GM18909 (cell line): ENCODE data around the gene MADD.

Source experiments
- ATAC-seq: cut with Tn5 transposase; IDR thresholded peaks from one replicate; pipeline ENCODE4 v1.9.1; 2021; ENCODE audit warnings: mild to moderate bottlenecking; ENCODE audit not compliant: unreplicated experiment, poor library complexity

MADD gene

DNA sequence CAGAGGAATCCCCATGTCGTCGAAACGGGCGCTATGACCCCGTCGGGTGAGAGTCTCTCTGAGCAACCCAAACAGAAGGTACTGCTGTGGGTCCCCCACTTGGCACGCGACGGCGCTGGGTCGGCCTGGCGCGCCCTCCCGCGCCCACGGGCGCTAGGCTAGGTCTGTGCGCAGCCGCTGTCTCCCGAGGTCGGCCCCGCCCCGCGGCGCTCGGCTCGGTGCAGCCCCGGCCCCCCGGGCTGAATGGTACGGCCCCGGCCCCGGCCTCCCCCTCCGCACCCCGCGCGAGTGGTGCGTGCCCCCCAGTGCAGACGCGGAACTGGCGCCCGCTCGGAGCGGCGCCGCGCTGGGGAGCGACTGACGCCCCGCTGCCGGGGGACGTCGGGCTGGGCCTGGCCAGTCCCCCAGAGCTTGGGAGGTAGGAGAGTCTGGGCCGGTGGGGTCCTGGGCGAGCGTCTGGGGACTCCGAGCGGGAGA is at the start of gene MADD:
Gene MADD (plus strand): TSS at position 305 of the 477 bp plus-strand sequence.
- peak; percentile 72 for ATAC-seq

DNA sequence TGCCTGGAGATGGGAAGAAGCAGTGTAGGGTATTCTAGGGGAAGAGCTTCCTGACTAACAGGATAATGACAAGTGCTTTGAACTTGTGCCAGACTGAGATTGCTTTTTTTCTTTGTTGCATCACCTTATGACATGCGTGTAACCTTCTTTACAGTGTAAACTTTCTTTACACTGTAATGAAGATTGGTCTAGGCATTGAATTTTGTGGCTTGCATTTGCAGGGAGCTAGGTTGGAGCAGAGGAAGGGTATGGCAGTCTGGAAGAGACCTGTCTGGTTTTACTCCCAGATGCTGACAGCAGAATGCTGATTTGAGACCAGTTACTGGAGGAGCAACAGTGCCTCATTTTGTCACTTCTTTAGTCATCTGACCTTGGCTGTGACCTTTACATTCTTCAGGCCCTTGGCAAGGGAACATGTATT is 49.5 kb upstream of the MADD start:
- no peak for ATAC-seq

DNA sequence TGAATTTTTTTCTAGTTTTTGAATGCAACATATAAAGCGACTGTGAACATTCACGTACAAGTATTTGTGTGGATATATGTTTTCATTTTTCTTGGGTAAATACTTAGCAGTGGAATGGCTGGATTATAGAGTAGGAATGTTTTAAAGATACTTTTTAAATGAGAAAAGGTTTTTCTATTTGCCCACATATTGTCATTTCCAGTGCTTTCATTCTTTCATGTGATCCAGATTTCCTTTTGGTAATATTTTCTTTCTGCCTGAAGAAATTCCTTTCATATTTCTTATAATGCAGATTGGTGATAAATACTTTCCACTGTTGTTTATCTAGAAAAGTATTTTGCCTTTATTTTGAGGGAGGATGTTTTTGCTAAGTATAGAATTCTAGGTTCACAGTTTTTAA is 47.2 kb upstream of the MADD start:
- no peak for ATAC-seq

DNA sequence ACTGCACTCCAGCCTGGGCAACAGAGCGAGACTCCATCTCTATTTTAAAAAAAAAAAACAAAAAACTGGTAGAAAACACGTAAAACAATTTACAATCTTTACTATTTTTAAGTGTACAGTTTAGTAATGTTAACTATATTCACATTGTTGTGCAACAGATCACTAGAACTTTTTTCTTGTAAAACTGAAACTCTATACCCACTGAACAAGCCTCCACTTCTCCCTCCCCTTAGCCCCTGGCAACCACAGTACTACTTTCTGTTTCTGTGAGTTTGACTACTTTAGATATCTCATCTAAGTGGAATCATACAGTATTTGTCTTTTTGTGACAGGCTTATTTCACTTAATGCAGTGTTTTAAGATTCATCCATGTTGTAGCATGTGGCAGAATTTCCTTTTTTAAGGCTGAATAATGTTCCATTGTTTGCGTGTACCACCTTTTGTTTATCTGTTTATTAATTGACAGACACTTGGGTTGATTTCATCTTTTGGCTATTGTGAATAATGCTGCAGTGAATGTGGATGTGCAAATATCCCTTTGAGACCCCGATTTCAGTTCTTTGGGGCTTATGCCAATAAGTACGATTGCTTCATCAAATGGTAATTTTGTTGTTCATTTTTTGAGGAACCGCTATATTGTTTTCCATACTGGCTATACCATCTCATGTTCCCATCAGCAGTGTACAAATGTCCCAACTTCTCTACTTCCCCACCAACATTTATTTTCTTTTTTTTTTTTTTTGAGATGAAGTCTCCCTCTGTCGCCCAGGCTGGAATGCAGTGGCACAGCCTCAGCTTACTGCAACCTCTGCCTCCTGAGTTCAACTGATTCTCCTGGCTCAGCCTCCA is 44.2 kb upstream of the MADD start:
- ATAC-seq: peak; percentile 59

DNA sequence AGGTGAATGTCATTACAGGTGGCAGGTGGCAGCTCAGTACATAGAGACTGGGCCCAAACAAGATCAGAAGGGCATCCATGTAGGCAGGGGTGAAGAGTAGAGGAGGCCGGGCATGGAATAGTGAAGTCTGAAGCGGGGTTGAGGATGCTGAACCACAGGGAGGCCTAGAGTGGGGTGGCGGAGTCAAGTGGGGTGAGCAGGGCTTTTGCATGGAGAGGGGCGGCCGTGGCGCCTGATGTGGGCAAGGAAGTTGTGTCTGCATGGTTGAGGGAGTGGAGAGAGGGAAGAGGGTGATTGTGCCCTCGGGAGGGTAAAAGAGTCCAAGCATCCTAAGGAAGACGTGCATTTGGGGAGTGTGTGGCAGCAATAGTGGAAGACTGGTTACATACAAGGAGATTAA is 40.8 kb upstream of the MADD start:
- no peak for ATAC-seq

DNA sequence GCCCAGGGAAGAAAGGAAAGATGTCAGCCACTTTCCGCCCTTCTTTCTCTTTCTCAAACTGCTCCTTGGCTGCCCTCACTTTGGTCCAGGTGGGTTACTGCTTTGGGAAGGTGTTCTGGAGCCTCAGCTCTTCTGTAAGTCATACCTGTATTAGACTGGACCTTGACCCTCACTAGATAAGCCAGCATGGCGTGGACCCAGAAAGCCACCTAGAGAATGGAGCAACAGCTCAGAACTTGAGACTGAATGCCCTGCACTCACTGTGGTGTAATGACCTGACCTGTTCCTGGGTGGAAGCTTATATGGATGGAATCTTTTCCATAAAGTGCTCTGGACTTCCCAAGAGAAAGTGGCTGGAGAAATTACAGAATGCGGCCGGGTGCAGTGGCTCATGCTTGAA is 36.9 kb upstream of the MADD start:
- ATAC-seq: no peak

DNA sequence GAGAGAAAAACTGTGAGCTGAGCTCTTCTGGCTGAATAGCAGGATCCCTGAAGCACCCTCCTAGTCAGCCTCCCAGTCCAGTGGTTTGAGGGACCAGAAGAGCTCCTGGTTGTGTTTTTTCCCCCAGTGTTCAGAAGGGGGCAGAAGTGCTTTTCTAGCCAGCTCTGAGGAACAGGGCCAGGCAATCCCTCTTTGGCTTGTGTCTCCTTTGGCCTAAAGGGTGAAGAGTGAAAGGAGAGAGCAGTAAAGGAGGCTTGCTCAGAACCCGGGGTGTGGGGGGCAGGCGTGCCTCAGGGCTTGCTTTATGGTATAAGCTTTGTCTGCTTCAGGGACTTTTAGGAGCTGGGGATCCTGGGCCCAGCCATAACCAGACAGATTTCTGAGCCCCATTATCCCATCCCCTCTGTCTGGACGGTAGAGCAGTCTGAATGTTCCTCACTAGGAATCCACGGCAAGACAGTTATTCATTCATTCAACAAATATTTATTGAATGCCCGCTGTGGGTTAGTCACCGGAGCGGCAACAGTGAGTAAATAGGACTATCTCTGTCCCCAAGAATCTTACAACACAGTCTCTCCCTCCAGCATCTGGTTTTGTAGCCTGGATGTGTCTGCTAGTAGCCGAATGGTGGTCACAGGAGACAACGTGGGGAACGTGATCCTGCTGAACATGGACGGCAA is 35.8 kb upstream of the MADD start:
- ATAC-seq: no peak

DNA sequence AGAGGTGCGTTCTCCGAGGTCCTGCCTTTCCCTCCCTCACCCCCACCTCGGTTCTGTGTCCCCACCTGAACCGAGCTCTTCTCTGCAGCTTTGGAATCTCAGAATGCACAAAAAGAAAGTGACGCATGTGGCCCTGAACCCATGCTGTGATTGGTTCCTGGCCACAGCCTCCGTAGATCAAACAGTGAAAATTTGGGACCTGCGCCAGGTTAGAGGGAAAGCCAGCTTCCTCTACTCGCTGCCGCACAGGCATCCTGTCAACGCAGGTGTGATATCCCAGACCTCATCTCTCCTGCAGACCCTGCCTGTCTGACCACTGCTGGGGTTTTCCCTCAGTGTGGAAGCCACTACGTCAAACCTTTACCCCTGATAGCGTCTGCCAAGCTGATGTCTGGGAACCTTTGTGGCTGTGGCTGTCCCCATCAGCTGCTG is 35.2 kb upstream of the MADD start:
- ATAC-seq: no peak

DNA sequence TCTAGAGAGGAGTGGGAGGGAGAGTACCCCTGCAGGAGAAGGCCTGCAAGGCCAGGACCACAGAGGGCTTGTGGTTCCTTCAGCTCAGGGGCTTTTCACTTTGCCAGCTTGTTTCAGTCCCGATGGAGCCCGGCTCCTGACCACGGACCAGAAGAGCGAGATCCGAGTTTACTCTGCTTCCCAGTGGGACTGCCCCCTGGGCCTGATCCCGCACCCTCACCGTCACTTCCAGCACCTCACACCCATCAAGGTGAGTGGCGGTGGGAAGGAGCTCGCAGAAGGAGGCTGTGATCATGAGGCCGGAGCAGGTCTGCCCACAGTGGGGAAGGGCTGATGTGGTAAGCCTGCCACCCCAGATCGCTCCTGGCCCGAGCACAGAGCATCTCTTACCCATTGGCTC is 34.8 kb upstream of the MADD start:
- ATAC-seq: no peak

DNA sequence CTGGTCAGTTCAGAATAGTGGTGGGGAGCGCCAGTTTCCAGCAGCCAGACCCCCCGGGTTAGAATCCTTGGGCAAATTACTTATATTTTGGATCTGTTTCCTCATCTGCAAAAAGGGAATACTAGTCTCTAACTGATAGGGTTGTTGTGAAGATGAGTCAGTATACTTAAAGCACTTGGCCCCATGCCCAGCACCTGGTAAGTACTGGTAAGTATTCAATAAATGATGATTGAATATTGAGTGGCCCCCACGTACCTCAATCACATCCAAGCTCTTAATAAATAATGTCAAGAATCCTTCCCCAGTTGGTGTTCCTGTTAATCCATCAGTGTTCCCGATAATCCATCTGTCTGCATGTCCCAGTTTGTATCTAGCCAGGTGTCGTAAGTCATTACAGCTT is 33.5 kb upstream of the MADD start:
- ATAC-seq: no peak

DNA sequence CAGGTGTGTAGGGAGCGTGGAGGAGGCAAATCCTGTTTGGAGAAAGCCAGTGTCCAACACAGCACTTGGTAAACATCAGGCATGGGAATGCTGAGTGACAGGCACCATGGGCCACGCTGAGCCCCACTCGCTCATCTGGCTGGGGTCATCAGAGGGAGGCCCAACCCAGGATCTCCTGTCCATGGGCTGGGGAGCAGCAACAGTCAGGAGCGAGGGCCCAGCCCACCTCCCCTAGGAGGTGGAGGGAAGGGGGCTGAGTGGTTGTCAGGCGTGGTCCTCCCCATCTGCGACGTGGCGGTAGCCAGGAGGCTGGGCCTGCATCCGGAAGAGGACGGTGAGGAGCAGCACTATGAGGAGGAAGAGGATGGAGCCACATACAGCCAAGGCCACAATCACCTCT is 30.1 kb upstream of the MADD start:
- no peak for ATAC-seq

DNA sequence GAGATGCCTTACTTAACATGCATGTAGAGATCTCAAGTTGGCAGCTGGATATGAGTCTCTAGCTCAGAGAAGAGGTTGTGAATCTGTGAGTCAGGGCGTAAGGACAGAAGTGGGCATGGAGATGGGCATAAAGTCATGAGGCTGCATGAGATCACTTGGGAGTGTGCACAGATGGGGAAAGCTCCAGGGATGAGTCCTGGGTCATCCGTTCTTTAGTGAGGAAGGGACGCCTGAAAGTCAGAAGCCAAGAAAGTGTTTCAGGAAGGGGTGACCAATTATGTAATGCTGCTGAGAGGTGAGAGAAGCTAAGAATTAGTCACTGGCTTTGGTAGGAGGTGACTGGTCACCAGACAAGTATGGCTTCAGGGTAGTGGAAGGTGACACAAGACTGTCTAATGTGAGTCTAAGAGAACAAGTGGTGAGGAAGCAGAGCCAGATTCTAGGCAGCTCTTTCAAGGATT is 28.1 kb upstream of the MADD start:
- ATAC-seq: no peak

DNA sequence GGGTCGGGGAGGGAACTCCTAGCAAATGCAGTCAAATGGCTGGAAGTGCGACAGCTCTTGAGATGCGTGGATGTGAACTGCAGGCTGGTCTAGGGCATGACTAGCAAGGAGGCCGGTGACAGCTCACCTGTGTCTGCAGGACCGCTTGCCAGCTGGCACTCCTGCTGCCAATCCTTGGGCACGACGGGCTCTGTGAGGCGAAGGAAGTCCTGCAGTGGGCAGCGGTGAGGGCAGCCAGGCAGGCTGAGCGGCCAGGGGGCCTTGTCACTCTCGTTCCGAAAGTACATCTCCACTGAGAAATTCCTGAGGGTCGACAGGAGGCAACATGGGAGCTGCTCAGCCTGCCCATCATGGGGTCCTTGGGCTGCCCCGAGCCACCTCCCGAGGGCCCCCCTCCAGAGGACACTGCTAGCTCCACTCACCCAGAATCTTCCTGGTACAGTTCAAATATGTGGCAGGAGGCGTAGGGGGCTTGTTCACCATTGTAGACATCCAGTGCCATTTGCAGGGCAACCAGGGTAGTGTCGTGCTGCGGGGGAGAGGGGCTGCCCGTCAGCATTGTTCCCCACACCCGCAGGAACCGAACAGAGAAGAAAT is 27.2 kb upstream of the MADD start:
- no peak for ATAC-seq

DNA sequence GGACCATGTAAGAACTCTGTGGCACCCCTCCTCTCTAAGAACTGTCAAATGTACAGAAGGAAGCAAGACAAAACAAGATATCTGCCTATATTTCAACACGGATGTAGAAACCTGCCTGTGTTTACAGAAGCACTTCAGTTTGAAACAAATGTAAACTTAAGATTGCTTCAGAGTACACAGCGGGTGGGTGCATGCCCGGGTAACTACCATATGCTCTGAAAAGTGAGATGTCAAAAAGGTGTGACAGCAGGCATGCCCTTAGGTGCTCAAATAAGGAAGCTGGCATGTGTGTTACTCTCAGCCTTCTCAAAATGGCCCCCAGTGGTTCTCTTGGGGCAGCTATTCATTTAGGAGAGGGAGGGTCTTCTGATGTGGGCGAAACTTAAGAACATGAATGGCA is 26.5 kb upstream of the MADD start:
- no peak for ATAC-seq

DNA sequence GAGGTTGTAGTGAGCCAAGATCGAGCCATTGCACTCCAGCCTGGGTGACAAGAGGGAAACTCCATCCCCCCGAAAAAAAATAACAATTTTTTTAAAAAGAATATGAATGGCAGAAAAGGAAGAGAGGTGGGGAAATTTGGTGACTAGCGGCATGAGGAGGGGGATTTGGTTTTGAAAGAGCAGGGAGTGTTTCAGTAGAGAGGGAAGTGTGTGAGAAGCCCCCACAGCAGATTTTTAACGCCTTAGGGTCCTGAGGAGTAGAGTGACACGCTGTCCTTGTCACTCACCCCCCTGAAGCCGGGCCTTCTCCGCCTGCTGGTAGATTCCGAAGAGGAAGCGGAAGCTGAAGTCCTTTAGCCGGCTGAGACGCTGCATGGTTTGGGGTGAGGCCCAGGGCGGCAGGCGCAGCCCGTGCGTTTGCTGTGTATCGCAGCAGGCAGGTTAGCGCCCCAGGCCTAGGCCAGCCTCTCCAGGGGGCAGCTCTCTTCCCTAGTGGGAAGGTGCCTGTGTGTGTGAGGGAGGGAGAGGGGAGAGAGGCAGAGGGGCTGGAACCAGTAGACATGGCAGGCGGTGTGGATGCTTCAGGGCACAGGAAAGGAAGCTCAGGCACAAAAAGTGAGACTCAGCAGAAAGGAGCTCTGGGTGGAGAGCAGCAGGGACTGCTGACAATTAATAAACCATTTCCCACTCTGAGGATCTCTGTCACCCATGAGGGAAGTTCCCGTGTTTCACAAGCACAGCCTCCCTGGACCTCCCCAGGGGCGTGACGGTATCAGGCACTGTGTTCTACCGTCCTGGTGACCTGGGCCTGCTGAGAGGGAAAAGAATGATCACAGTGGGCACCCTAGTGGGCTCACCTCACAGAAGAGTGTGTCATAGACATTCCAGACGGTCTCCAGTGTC is 25.2 kb upstream of the MADD start:
- no peak for ATAC-seq

DNA sequence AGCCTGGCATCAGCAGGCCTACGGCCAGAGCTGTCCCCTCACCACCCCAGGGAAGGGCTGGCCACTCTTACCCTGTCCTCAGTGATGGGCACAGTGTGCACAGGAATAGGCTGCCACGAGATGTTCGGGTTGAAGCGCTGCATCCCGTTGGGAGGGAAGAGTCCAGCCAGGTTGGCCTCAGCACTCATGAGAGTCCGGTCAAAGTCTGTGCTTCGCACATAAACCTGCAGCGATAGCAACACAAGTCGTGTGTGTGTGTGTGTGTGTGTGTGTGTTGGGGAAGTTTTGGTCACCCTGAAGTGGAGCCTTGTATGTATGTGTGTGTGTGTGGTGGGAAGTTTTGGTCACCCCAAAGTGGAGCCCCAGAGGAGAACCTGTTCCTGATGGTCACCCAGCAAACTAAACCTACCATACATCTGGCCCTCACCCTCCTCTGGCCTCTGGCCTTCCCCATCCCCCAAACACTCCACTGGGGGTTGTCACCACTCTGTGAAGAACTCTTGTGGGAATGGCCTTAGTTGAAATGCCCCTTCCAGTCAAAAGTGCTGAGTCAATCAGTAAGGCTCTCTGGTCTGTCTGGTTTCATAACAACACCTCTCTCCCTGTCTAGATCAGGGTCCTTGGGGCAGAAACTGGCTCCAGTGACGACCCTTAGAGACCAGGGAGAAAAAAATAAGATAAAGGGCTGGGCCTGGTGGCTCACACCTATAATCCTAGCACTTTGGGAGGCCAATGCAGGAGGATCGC is 24.1 kb upstream of the MADD start:
- ATAC-seq: no peak

DNA sequence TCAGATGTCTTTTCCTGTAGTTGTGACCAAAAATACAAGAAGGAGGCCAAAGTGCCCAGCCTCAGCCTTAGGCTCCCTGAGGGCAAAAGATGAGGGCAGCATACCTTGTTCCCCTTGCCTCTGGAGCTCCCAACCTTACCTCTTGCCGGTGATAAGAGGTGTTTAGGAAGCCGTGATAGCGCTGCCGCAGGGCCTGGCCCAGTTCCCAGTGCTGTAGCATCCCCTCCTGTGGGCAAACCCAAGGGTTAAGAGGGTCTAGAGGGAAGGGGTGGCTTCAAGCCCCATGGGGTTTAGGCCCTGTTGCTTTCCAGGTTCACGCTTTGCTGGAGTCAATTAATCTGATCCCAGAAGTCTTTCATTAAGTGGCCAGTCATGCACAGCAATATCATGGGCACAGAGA is 22.4 kb upstream of the MADD start:
- no peak for ATAC-seq

DNA sequence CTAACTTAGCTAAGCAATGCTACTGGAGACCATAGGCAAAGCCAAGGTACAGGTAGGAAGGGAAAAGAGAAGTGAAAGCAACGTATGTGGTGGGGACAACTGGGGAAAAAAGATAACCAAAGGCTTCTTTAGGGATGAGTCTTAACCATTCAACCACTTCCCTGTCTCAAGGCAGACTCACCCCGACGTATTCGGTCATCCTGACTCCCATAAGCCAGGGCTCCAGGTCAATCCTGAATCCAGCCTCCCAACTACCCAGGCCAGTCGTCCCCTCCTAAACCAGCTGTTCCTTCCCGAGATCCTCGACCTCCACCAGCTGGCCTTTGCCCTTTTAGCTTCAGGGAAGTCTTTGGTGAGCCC is 21.6 kb upstream of the MADD start:
- peak; percentile 31 for ATAC-seq

DNA sequence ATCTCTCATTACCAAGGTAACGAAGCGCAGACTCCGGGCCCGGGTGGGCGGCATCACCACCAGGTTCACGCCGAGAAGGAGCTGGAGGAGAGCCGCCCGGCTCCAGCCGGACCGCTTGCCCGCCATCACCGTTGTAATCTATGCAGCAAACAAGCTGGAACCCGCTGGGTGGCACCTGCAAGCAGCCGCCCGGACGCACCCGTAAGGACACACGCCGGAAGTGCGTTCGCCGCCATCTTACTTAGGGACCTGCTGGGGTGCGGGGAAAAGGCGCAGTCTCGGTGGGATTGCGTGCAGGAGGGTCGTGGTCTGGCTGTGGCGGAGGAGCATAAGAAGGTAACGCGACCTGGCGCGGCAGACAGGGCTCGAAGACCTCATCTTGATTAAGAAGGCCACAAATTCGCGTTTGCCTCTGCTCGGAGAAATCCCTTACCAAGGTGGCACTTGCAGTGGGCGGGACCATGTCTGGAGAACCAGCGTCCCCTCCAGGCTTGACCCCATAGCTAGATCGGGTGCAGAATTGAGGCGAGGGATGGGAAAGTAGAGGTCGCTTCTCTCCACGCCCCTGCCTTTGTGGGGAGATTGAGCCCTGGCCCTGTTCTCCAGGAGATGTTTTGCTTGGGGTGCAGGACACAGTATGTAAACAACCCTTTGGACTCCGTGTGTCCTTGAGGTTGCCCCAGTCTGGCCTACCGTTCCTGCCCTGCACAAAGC is 21.1 kb upstream of the MADD start, which contains the start of gene ACP2:
Gene ACP2 (minus strand): TSS at position 151 of the 714 bp plus-strand sequence. CDS start 25 bp downstream, at position 126.
- peak; percentile 96 for ATAC-seq
